ENCODE data around the gene ODC1.

The ODC1 gene

DNA sequence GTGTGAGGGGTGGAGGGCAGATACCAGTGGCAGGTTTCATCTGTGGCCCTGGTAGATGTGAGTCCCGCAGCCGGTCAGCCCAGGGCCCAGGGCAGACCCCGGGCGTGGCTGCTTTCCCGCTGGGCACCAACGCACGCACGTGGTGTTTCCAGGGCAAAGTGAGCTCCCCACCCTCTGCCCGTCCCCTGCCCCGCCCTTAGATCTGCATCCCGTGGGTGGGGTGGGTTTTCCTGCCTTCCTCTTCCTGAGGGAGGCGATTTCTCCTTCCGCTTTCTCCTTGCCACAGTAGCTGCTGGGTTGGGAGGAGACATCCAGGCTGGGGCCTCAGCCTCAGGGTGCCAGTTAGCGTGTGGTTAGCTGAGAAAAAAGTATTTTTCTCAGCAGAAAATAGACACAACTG lies 49.6 kb downstream of the ODC1 start:
- TF ChIP-seq, protein P1, sequence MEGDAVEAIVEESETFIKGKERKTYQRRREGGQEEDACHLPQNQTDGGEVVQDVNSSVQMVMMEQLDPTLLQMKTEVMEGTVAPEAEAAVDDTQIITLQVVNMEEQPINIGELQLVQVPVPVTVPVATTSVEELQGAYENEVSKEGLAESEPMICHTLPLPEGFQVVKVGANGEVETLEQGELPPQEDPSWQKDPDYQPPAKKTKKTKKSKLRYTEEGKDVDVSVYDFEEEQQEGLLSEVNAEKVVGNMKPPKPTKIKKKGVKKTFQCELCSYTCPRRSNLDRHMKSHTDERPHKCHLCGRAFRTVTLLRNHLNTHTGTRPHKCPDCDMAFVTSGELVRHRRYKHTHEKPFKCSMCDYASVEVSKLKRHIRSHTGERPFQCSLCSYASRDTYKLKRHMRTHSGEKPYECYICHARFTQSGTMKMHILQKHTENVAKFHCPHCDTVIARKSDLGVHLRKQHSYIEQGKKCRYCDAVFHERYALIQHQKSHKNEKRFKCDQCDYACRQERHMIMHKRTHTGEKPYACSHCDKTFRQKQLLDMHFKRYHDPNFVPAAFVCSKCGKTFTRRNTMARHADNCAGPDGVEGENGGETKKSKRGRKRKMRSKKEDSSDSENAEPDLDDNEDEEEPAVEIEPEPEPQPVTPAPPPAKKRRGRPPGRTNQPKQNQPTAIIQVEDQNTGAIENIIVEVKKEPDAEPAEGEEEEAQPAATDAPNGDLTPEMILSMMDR (IDR thresholded peaks at IDR 0.05; ENCODE audit: extremely low read depth, insufficient read depth, missing control alignments): no peak
- in situ Hi-C loops (cut with MboI; ENCODE audit: low pct_unique_long_range_greater_than_20kb, low sequenced_read_pairs, unreplicated experiment): no loop called here
- DNase-seq (ENCODE audit: low spot score): no peak

DNA sequence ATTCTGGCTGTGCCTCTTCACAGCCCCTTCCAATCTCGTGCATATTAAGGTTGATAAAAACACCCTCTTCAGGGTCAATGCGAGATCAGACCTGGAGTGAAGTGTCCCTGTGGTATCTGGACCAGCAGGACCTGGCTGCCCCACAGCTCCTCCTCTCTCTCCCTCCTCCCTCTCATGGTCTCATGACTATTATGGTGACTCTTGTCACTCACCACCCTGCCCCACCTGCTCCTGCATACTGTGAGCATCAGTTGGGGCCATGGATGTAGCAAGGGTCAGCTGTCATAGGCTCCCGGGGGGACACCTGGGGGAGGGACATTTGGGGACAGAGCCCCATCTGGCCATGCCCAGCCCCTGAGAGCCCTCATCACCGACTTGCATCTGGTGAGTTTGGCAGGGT lies 50.2 kb downstream of the ODC1 start:
- in situ Hi-C loops (cut with MboI; ENCODE audit: low pct_unique_long_range_greater_than_20kb, low sequenced_read_pairs, unreplicated experiment): no loop called here
- DNase-seq (ENCODE audit: low spot score): no peak
- TF ChIP-seq, protein P1 (IDR thresholded peaks at IDR 0.05; ENCODE audit: extremely low read depth, insufficient read depth, missing control alignments): no peak

DNA sequence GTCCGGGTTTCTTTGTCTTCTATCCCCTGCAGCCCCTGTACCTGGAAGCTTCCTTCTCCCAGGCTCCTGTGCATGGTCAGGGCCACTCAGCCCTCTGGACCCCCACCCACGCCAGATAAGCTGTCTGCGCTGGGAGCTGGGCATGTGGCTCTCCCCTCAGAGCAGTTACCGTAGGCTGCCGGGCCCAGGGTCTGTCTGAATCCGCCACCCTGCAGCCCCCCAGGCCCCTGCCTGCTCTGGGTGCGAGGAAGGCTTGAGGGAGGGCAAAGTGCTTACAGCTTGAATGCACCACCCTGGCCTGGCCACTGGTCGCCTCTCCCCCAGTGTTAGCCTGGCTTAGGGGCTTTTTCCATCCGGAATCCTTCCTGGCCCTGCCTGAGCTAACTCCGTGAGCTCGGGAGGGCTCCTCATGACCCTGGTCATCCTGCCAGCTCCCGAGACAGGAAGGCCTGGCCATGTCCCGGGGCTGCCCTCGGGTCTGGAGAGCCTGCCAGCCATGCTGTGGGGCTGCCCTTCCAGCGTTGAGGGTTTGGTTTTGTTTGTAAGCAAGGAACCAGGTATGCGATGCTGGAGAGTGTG lies 50.7 kb downstream of the ODC1 start:
- TF ChIP-seq, protein P1 (IDR thresholded peaks at IDR 0.05; ENCODE audit: extremely low read depth, insufficient read depth, missing control alignments): no peak
- no peak for DNase-seq (ENCODE audit: low spot score)
- in situ Hi-C loops (cut with MboI; ENCODE audit: low pct_unique_long_range_greater_than_20kb, low sequenced_read_pairs, unreplicated experiment): no loop called here

DNA sequence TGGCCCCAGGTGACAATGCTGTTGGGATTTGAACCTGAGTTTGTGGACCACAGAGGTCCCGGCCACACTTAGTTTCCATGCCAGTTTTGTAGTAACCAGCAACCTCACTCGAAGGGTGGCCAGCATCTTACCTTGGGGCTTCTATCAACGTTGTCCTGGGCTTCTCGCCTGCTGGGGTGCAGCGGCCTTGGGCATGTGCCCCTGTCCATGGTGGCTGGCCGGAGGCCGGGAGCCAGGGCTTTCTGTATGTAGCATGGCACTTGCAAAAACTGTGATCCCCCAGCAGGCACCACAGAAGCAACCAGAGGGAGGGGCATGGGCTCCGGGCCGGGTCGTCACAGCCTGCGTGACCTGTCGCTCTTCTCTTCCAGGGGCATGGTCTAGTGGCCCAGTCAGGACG lies 51.7 kb downstream of the ODC1 start:
- in situ Hi-C loops (cut with MboI; ENCODE audit: low pct_unique_long_range_greater_than_20kb, low sequenced_read_pairs, unreplicated experiment): no loop called here
- TF ChIP-seq, protein P1 (IDR thresholded peaks at IDR 0.05; ENCODE audit: extremely low read depth, insufficient read depth, missing control alignments): no peak
- no peak for DNase-seq (ENCODE audit: low spot score)

DNA sequence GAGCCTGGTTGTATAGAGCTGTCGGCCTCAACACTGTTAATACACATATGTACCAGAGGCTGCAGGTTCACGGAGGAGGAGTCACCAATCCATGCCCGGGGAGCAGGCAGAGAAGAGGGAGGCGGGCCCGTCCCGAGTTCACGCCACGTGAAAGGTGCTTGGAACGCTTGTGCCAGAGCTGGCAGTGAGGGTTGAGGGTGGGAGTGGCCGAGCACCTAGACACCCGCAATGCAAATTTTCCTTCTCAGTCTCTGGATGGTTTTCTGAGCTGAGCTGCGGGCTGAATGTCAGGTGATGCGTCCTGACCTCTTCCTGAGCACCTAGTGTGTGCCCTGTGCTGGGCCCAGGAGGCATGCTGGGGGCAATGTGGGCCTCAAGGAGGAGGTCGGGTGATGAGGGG lies 52.2 kb downstream of the ODC1 start:
- in situ Hi-C loops (cut with MboI; ENCODE audit: low pct_unique_long_range_greater_than_20kb, low sequenced_read_pairs, unreplicated experiment): no loop called here
- DNase-seq (ENCODE audit: low spot score): no peak
- TF ChIP-seq, protein P1 (IDR thresholded peaks at IDR 0.05; ENCODE audit: extremely low read depth, insufficient read depth, missing control alignments): no peak

DNA sequence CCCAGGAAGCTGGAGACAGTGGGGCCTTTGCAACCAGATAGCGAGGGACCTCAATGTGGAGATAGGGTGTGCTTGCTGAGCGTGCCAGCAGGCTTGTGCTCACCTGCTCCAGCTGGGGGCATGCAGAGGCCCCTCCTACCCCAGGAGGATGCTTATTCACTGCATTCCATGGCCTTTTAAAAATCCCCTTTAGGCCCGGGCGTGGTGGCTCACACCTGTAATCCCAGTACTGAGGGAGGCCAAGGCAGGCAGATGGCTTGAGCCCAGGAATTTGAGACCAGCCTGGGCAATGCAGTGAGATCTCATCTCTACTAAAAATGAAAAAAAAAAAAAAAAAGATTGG lies 54.5 kb downstream of the ODC1 start:
- TF ChIP-seq, protein P1 (IDR thresholded peaks at IDR 0.05; ENCODE audit: extremely low read depth, insufficient read depth, missing control alignments): no peak
- in situ Hi-C loops (cut with MboI; ENCODE audit: low pct_unique_long_range_greater_than_20kb, low sequenced_read_pairs, unreplicated experiment): no loop called here
- DNase-seq (ENCODE audit: low spot score): no peak
